Measurements from ENCODE around the gene ST6GALNAC2. TPM values are rescaled to one million over a fixed set of nuclear protein-coding genes. Genes with fewer than 3 reads are reported as not detected.
"Not testable (repeated sequence)": the region's sequence is repeated elsewhere in the genome, so short reads cannot be mapped to it uniquely, and the experiment has no call there.

ST6GALNAC2 gene
- polyA plus RNA-seq, 1 donor = 2.3 TPM

DNA sequence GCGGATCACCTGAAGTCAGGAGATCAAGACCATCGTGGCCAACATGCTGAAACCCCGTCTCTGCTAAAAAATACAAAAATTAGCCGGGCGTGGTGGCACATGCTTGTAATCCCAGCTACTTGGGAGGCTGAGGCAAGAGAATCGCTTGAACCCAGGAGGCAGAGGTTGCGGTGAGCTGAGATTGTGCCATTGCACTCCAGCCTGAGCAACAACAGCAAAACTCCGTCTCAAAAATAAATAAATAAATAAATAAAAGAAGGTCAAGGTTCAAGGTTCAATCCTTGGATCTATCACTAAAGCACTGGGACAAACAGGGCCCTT, 60.2 kb downstream of the ST6GALNAC2 start:
- DNase-seq = not testable (repeated sequence)

DNA sequence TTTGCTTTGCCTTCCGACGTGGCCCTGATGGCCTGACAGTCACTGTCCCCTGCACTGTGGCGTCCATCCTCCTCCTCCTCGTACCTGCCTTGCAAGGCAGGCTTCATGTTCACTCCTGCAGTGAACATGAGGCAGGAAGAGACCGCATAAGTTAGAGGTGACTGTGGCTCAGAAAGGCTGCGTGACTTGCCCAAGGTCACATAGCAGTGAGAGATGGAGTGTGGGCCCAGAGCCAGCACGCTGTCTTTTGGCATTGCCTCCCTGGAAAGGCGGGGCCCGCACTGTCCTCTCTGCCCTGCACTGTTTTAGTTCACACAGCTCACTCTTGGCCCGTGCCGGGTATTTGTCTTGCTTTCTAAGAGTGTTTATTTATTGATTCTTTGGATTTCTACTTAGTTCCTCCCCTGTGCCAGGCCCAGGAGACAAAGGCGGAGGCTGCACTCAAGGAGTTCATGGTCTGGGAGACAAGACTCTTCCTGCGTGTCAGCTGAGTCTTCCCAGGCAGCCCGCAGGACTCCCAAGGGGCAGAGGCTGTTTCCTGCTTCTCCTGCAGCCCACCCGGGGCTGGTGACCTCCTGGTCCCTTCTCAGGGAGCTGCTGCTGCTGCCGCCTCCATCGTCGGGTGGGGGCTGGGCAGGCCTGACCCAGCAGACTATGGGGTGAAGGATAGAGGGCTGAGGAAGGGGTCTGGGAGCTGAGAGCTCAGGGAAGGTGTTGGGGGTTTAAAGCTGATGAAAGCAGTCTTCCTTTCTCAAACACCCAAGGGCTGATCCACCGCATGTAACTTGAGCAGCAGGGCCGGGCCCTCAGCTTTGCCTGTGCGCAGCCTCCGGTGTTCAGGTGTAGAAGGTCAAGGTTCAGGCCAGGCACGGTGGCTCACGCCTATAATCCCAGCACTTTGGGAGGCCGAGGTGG, 60.8 kb downstream of the ST6GALNAC2 start:
- no peak for DNase-seq

DNA sequence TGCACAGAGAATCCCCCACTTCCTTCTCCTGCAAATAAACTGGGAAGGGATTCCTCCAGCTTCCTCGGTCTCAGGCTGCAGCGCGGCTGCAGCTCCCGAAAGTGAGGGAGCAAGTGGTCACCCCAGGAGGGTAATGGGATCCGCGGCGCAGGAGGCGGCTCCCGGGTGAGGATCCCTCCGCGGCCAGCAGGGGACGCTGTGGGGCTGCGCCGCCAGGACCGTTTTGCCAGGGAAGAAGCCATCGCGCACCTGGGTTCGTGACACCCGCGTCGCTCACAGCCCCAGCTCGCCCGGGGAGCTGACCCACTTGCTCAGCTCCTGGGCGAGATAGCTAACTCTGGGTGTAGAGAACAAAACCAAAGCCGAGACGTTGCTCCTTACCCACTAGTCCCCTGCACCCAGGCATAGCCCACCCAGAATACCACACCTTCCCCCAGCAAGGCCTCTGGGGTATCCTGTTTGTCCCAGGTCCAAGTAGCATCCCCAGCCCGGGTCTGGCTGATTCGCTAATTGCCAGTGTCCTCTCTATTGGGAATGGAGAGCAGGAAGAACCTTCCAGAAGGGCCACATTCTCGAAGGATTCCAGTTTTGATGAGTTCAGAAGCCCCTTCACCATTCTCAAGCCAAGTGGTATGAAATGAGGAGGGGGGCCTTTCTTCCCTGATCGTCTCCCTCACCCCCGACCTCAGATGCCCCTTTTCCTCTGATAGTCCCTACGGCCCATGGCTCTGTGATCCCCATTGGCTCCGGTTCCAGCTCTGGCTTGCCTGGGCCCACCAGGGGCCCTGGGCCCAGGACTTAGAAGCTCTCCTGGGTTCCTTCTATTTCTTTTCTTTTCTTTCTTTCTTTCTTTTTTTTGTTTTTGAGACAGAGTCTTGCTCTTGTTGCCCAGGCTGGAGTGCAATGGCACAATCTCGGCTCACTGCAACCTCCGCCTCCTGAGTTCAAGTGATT, 62.3 kb downstream of the ST6GALNAC2 start:
- DNase-seq = peak; percentile 78

DNA sequence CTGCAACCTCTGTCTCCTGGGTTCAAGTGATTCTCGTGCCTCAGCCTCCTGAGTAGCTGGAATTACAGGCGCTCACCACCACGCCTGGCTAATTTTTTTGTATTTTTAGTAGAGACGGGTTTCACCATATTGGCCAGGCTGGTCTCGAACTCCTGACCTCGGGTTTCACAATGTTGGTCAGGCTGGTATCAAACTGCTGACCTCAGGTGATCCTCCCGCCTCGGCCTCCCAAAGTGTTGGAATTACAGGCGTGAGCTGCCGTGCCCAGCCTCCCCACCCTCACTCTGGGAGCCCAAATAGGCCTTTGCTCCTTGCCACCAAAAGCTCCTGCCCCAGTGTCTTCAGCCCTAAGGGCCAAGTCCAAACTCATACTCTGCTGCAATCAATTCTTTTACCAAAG, 64.0 kb downstream of the ST6GALNAC2 start:
- not testable (repeated sequence) for DNase-seq

DNA sequence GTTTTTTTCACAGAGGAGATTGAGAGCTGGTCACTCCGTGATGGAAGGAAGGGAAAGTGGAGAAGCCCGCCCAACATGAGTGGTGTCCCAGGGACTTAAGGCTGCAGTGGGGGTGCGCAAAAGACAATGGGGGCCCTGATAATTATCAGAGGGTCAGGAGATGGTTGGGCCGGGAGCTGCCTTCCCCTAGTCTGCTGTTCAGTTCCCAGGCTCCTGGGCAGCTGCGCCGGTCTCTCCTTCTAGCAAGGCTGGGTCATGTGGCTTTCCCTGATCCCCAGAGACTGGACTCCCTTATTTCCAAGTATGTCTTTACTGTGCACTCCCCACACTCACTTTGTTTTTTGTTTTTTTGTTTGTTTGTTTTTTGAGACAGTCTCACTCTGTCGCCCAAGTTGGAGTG, 64.4 kb downstream of the ST6GALNAC2 start:
- DNase-seq = no peak

DNA sequence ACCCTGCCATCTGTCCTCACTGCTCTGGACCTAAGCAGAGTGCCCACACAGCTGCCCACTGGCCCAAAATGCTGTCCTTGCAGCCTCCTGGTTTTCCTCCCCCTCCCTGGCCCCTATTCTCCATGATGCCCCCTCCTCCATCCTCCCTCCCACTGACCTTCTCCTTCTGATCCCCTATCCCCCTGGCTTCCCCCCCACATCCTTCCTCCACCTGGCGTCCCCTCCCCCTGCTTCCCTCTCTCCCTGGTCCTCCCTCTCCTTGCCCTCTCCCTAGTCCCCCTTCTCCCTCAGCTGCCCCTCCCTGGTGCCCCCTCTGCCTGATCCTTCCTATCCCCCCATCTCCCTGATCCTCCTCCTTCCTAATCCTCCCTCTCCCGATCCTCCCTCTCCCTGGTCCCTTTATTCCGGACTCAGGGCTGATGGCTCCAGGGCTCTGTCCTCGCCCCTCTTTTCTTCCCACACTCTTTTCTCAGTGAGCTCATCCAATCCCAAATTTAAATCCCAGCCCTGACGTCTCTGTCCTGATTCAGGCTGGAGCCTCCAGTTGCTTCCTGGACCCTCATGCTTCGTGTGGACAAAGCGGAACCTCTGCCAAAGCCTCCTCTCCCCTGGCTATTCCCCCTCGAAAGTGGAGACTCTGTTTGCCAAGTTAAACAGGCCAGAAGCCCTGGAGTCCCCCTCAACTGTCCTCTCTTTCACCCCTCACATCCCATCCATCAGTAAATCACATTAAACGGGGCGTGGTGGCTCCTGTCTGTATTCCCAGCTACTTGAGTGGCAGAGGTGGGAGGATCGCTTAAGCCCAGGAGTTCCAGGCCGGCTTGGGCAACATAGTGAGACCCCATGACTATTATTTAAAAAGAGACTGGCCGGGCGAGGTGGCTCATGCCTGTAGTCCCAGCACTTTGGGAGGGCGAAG, 66.4 kb downstream of the ST6GALNAC2 start:
- no peak for DNase-seq

DNA sequence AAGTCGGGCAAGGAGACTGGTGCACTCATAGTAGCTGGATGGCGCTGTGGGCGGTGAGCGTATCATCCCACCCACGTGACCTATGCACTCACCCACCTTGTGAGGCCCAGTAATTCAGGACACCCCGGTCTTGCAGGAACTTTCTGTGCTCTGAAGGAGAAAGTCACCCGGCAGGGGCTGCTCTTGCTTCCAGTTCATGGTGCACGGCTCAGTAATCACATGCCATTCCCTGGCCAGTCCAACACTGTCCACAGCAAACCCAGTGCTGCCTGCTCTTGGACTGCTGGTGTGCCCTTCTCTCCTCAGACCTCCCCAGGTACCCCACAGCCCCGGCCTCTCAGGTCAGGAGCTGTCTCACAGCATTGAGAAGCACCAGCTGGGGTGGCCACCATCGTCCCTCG, 68.0 kb downstream of the ST6GALNAC2 start:
- no peak for DNase-seq

Other genes starting within 250 kb of the ST6GALNAC2 start
- gene PRPSAP1, start 231.9 kb downstream of the ST6GALNAC2 start, polyA plus RNA-seq (ENCODE audit: insufficient read length) = 36.3 TPM
- gene SPHK1, start 201.3 kb downstream of the ST6GALNAC2 start, polyA plus RNA-seq (ENCODE audit: insufficient read length) = 2.3 TPM
- gene UBE2O, start 132.7 kb downstream of the ST6GALNAC2 start, polyA plus RNA-seq (ENCODE audit: insufficient read length) = 18.8 TPM
- gene AANAT, start 118.3 kb downstream of the ST6GALNAC2 start, polyA plus RNA-seq (ENCODE audit: insufficient read length) = 0.36 TPM
- 10.1 TPM for gene RHBDF2, start 84.4 kb downstream of the ST6GALNAC2 start, polyA plus RNA-seq (ENCODE audit: insufficient read length)
- 22.7 TPM for gene CYGB, start 48.2 kb downstream of the ST6GALNAC2 start, polyA plus RNA-seq (ENCODE audit: insufficient read length)
- 4.6 TPM for gene PRCD, start 45.8 kb downstream of the ST6GALNAC2 start, polyA plus RNA-seq (ENCODE audit: insufficient read length)
- 0.62 TPM for gene ST6GALNAC1, start 57.9 kb upstream of the ST6GALNAC2 start, polyA plus RNA-seq (ENCODE audit: insufficient read length)
- 110 TPM for gene MXRA7, start 125.1 kb upstream of the ST6GALNAC2 start, polyA plus RNA-seq (ENCODE audit: insufficient read length)
- gene JMJD6, start 140.7 kb upstream of the ST6GALNAC2 start, polyA plus RNA-seq (ENCODE audit: insufficient read length) = 23.6 TPM
- gene METTL23, start 141.0 kb upstream of the ST6GALNAC2 start, polyA plus RNA-seq (ENCODE audit: insufficient read length) = 22.1 TPM
- 189 TPM for gene SRSF2, start 151.5 kb upstream of the ST6GALNAC2 start, polyA plus RNA-seq (ENCODE audit: insufficient read length)
- gene MFSD11, start 152.3 kb upstream of the ST6GALNAC2 start, polyA plus RNA-seq (ENCODE audit: insufficient read length) = 41.4 TPM

All from hindlimb muscle (tissue), 1 donor.